Measurements from ENCODE around the gene CHRNA4.

The CHRNA4 gene

GRCh38 chr20:63376283-63377250 is 15.4 kb upstream of the CHRNA4 start:
- no peak for DNase-seq

GRCh38 chr20:63375438-63375837 is 14.3 kb upstream of the CHRNA4 start:
- DNase-seq, result no peak

- DNase-seq, result no peak
These were observed 13.4 kb upstream of the CHRNA4 start for GRCh38 chr20:63374504-63374903.

GRCh38 chr20:63373996-63374395 is 12.8 kb upstream of the CHRNA4 start:
- DNase-seq, result no peak

- DNase-seq, result no peak
These were observed 12.1 kb upstream of the CHRNA4 start for GRCh38 chr20:63372971-63373885.

- no peak for DNase-seq
These were observed 10.2 kb upstream of the CHRNA4 start for GRCh38 chr20:63371291-63371865.

GRCh38 chr20:63370618-63371187 is 9.6 kb upstream of the CHRNA4 start:
- DNase-seq, result no peak

- no peak for DNase-seq
These were observed 8.8 kb upstream of the CHRNA4 start for GRCh38 chr20:63369724-63370617.

GRCh38 chr20:63369024-63369530 is 7.9 kb upstream of the CHRNA4 start:
- DNase-seq, result no peak

GRCh38 chr20:63368151-63368550 is 7.0 kb upstream of the CHRNA4 start:
- DNase-seq, result no peak

- no peak for DNase-seq
These were observed 6.4 kb upstream of the CHRNA4 start for GRCh38 chr20:63367446-63368055.

- no peak for DNase-seq
These were observed 5.5 kb upstream of the CHRNA4 start for GRCh38 chr20:63366390-63367365.

GRCh38 chr20:63365601-63366389 is 4.6 kb upstream of the CHRNA4 start:
- DNase-seq, result no peak

- DNase-seq, result no peak
These were observed 3.8 kb upstream of the CHRNA4 start for GRCh38 chr20:63364801-63365585.

GRCh38 chr20:63363981-63364561 is 2.9 kb upstream of the CHRNA4 start:
- DNase-seq, result no peak

- no peak for DNase-seq
These were observed 2.1 kb upstream of the CHRNA4 start for GRCh38 chr20:63363013-63363957.
